Left lung (tissue), 14 donors: ENCODE measurements around the gene GDF3. TPM values are rescaled to one million over a fixed set of nuclear protein-coding genes. Genes with fewer than 3 reads are reported as not detected.
"Not testable (repeated sequence)": the region's sequence is repeated elsewhere in the genome, so short reads cannot be mapped to it uniquely, and the experiment has no call there.

ENCODE experiments used
- ATAC-seq: fragments of 200-7000 bp; cut with Tn5 transposase; one replicate; pipeline ENCODE4 v1.9.1; 2020; ENCODE audit warnings: moderate library complexity
- DNase-seq, 4 donors: peaks; one replicate each; pipeline ENCODE4 v3.0.0-alpha.2; 2013 to 2020
- H3K27ac ChIP-seq, 2 donors: fragments of 200-600 bp; sonication (generic) in 1 of 2; one replicate each; pipeline versions ENCODE4 v1.5.0 to v1.8.0; 2020 to 2021
- H3K27me3 ChIP-seq, 2 donors: fragments of 200-600 bp; sonication (generic) in 1 of 2; one replicate each; pipeline versions ENCODE4 v1.5.0 to v1.8.0; 2020 to 2021
- H3K36me3 ChIP-seq, 2 donors: fragments of 200-600 bp; sonication (generic) in 1 of 2; one replicate each; pipeline versions ENCODE4 v1.5.0 to v1.8.0; 2020 to 2021
- H3K4me1 ChIP-seq, 2 donors: fragments of 200-600 bp; one replicate each; pipeline ENCODE4 v1.8.0; 2021
- H3K4me3 ChIP-seq, 2 donors: fragments of 200-600 bp; sonication (generic) in 1 of 2; one replicate each; pipeline versions ENCODE4 v1.5.0 to v1.8.0; 2020 to 2021; ENCODE audit warnings: mild to moderate bottlenecking in 1 of 2
- H3K9me3 ChIP-seq, 2 donors: fragments of 200-600 bp; sonication (generic) in 1 of 2; one replicate each; pipeline versions ENCODE4 v1.5.0 to v1.8.0; 2020 to 2021
- CTCF ChIP-seq, 2 donors: fragments of 200-600 bp; sonication (generic) in 1 of 2; IDR thresholded peaks; one replicate each; pipeline versions ENCODE4 v1.5.0 to v1.8.0; 2021; ENCODE audit warnings: antibody characterized with exemption in 2 of 2
- intact Hi-C, 2 donors: fragments of 100-400 bp; cut with DNase I; formaldehyde crosslinking; loops; one replicate each; pipeline versions ENCODE4 v1.11.2 to v1.14.2; 2022
- long read RNA-seq, 12 donors: library from polyadenylated mRNA in 2 of 12; unstranded in 2 of 12; transcript quantifications; one replicate each; pipeline ENCODE4 v2.0.0 and lab custom pipeline, GENCODE V29; 2019 to 2026
- polyA plus RNA-seq, 6 donors: library from polyadenylated mRNA; unstranded; fragments of 120-200 nt; gene quantifications; one replicate each; pipeline ENCODE4 v1.2.1, GENCODE V29; 2013; ENCODE audit not compliant: insufficient read length in 6 of 6
- total RNA-seq, 2 donors: library from RNA; stranded (reverse); fragmentation: NEBNext Ultra II Directional; extraction: Animal tissue kit (Norgen Biotek cat#: 25700); gene quantifications; one replicate each; pipeline ENCODE4 v1.2.1, GENCODE V29; 2021
- donor health status: DM: no; HTN: yes; CAD: no.
- donor health status: DM: no; HTN: no; CAD: no.

GDF3 gene
- total RNA-seq (under 1 TPM in 1 of 2 donors, not detected in 1; 0.52 TPM), polyA plus RNA-seq (not detected)
- long read RNA-seq, donor 1, result 0 reads
- long read RNA-seq, donor 2, result 0 reads
- long read RNA-seq, donor 3, result 0 reads
- long read RNA-seq, donor 4, result 0 reads
- long read RNA-seq, donor 5, result 0 reads
- long read RNA-seq, donor 6, result 0 reads
- long read RNA-seq, donor 7, result 0 reads
- long read RNA-seq, donor 8, result 0 reads
- long read RNA-seq, donor 9, result 0 reads
- long read RNA-seq, donor 10, partial matches to known transcripts, result 0 of 3 reads
- long read RNA-seq, donor 10, other reads (novel, unspliced or antisense), result 0 of 3 reads
- long read RNA-seq, donor 11, partial matches to known transcripts, result 0 of 2 reads
- long read RNA-seq, donor 11, other reads (novel, unspliced or antisense), result 0 of 2 reads
- long read RNA-seq, donor 12, result 0 reads

DNA sequence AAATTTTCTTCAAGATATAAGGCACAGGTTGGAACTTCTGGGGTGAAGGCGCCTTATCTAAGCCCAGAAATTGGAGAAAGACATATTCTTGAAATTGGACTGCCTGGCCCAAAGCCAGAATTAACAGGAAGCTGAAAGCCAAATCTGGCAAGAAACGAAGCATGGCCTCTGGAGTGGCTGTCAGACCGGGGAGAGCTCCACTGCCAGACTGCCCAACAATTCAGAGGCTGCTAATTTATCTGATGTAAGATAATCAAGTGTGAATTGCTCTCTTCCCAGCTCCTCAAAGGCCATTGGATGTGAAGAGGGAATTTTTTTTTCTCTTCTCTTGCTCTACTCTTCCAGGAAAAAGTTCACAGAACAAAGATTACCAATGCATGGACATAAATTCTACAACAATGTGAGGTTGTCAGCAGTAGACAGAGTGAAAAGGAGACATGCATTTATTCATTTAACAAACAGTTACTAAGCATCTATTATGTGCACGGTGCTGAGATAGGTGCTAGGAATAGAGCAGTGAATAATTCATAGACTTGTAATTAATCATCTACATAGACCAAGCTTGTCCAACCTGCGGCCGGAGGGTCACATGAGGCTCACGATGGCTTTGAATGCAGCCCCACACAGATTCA, at the start of gene GDF3:
GDF3 (minus strand) TSS at position 210 of the 632 bp plus-strand sequence; CDS start at position 163, 47 bp downstream.
- peak; percentile 26 for ATAC-seq

DNA sequence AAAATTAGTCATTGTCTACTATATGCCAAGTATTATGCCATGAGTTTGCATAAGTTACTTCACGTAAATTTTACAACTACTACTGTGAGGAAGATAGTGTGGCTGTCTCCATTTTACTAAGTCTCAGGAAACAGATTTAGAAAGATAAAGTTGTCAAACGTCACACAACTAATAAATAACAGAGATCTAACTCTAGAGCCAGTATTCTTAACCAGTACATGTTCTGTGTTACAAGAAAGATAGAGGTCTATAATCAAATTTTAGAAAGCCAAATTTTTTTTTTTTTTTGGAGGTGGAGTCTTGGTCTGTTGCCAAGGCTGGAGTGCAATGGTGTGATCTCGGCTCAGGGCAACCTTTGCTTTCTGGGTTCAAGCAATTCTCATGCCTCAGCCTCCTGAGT, 37.4 kb upstream of the GDF3 start:
- no peaks in the 10 kb centered on the region for H3K4me1 ChIP-seq
- no peaks in the 10 kb centered on the region for H3K36me3 ChIP-seq
- H3K9me3 ChIP-seq, result no peaks in the 10 kb centered on the region
- no peak overlapping the region for H3K4me3 ChIP-seq
- TF ChIP-seq CTCF (IDR thresholded peaks at IDR 0.05), result no peak
- ATAC-seq, result no peak
- H3K27ac ChIP-seq, result no peak overlapping the region
- intact Hi-C loops, result no loop called here
- no peak for DNase-seq
- H3K27me3 ChIP-seq, result no peaks in the 10 kb centered on the region

More for the DNA sequence above, at the start of gene GDF3:
- Histone ChIP-seq H3K27me3 (no peaks in the 10 kb centered on the region), H3K27ac (no peak within 1 kb of the TSS), H3K4me1 (peaks cover 6 to 13% of the 10 kb centered on the region in 2 donors), H3K4me3 (no peak within 1 kb of the TSS), H3K9me3 (no peaks in the 10 kb centered on the region), H3K36me3 (no peaks in the 10 kb centered on the region)
- intact Hi-C loops, result no loop called here
- TF ChIP-seq CTCF (IDR thresholded peaks at IDR 0.05), result no peak
- peak in 2 of 4 donors; percentile 15 to 53 for DNase-seq

- DNase-seq (peak in 1 of 4 donors; percentile 5), ATAC-seq (no peak)
- Histone ChIP-seq H3K9me3 (no peaks in the 10 kb centered on the region), H3K27ac (no peak overlapping the region), H3K36me3 (no peaks in the 10 kb centered on the region), H3K27me3 (no peaks in the 10 kb centered on the region), H3K4me3 (no peak overlapping the region), H3K4me1 (no peaks in the 10 kb centered on the region)
- intact Hi-C loops, result no loop called here
- no peak for TF ChIP-seq CTCF (IDR thresholded peaks at IDR 0.05)
Measured at GRCh38 chr12:7731486-7731885, 35.9 kb upstream of the GDF3 start.

DNA sequence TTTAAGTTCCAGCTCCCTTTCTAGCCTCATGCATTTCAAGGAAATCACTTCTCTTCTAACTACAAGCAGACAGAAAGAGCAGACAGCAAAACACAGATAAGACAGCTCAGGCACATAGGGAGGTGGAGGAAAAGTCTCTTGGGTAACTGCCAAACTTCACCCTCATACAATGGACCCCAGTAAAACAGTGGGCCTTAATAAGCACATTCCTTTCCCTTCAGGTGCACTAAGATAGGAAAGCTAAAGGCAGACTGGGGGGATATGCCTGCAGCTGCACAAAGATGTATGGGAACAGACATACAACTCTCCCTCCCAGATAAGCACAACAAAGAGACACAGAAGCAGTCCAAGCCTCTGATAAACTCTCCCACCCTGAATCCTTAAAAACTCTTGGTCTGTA, 35.4 kb upstream of the GDF3 start:
- H3K4me3 ChIP-seq, H3K27me3 ChIP-seq, H3K9me3 ChIP-seq, intact Hi-C loops, H3K27ac ChIP-seq, H3K4me1 ChIP-seq, ATAC-seq, H3K36me3 ChIP-seq, DNase-seq: not testable (repeated sequence)

- no peaks in the 10 kb centered on the region for H3K4me1 ChIP-seq
Measured at GRCh38 chr12:7729746-7730145, 34.2 kb upstream of the GDF3 start.

More at GRCh38 chr12:7729746-7730145, 34.2 kb upstream of the GDF3 start:
- no peaks in the 10 kb centered on the region for H3K27me3 ChIP-seq
- TF ChIP-seq CTCF (IDR thresholded peaks at IDR 0.05), result no peak
- H3K36me3 ChIP-seq, result no peaks in the 10 kb centered on the region
- H3K9me3 ChIP-seq, result no peaks in the 10 kb centered on the region
- no peak for DNase-seq
- H3K27ac ChIP-seq, result no peak overlapping the region
- intact Hi-C loops, result no loop called here
- H3K4me3 ChIP-seq, result no peak overlapping the region
- no peak for ATAC-seq
